Stimulated activated CD8-positive, alpha-beta memory T cell treated with anti-CD3 and anti-CD28 coated beads, Interleukin-4, amount 100 ng/mL, for 48 hours (primary cell): ENCODE data around the gene SPRN.
"Not testable (repeated sequence)": the region's sequence is repeated elsewhere in the genome, so short reads cannot be mapped to it uniquely, and the experiment has no call there.

Source experiments
- DNase-seq: peaks from one replicate; pipeline ENCODE4 v3.0.0-alpha.2; 2020

The SPRN gene

GRCh38 chr10:133424601-133425000, at the start of gene SPRN:
Gene SPRN, minus strand, starts transcription at chr10:133424625. Its CDS starts 944 bp downstream, at chr10:133423681.
- not testable (repeated sequence) for DNase-seq

- no peak for DNase-seq
Measured at GRCh38 chr10:133474027-133474426, 49.6 kb upstream of the SPRN start.

- no peak for DNase-seq
Measured at GRCh38 chr10:133473270-133473669, 48.8 kb upstream of the SPRN start.

- no peak for DNase-seq
Measured at GRCh38 chr10:133471300-133472109, 47.1 kb upstream of the SPRN start.

- DNase-seq, result not testable (repeated sequence)
Measured at GRCh38 chr10:133469205-133469604, 44.8 kb upstream of the SPRN start.

GRCh38 chr10:133467286-133467911, 43.0 kb upstream of the SPRN start:
- no peak for DNase-seq

GRCh38 chr10:133466683-133467275, 42.4 kb upstream of the SPRN start:
- no peak for DNase-seq

- DNase-seq, result no peak
Measured at GRCh38 chr10:133465950-133466474, 41.6 kb upstream of the SPRN start.

GRCh38 chr10:133465191-133465949, 40.9 kb upstream of the SPRN start:
- DNase-seq, result no peak

- DNase-seq, result peak; percentile 17
Measured at GRCh38 chr10:133464582-133465031, 40.2 kb upstream of the SPRN start.

GRCh38 chr10:133462512-133463305, 38.3 kb upstream of the SPRN start:
- DNase-seq, result no peak

GRCh38 chr10:133461841-133462240, 37.4 kb upstream of the SPRN start:
- DNase-seq, result no peak

GRCh38 chr10:133461027-133461426, 36.6 kb upstream of the SPRN start:
- DNase-seq, result no peak

- DNase-seq, result no peak
Measured at GRCh38 chr10:133460208-133460769, 35.9 kb upstream of the SPRN start.

- no peak for DNase-seq
Measured at GRCh38 chr10:133459454-133460207, 35.2 kb upstream of the SPRN start.

- DNase-seq, result no peak
Measured at GRCh38 chr10:133458710-133459453, 34.5 kb upstream of the SPRN start.

GRCh38 chr10:133458021-133458709, 33.7 kb upstream of the SPRN start:
- no peak for DNase-seq

GRCh38 chr10:133457100-133457841, 32.8 kb upstream of the SPRN start:
- DNase-seq, result no peak
